ENCODE results near the gene MAGEA2.
"Not testable (repeated sequence)": the region's sequence is repeated elsewhere in the genome, so short reads cannot be mapped to it uniquely, and the experiment has no call there.

MAGEA2 gene

DNA sequence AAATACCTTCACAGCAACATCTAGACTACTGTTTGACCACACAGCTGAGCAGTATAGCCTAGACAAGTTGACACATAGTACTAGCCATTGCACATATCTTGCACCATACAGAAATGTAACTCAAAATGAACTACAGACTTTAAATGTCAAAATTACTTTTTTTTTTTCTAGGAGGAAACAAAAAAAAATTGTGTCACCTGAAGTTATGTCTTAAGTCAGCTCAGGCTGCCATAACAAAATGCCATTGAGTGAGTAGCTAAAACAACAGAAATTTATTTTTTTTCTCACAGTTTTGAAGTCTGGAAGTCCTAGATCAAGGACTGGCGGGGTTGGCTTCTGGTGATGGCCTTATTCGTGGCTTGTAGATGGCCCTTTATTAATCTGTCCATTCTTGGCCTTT, 44.5 kb downstream of the MAGEA2 start, which contains the start of gene CSAG2:
Gene CSAG2 (minus strand): TSS at position 101 of the 400 bp plus-strand sequence. CDS start 161 bp downstream, outside the sequence.
- DNase-seq, result not testable (repeated sequence)

DNA sequence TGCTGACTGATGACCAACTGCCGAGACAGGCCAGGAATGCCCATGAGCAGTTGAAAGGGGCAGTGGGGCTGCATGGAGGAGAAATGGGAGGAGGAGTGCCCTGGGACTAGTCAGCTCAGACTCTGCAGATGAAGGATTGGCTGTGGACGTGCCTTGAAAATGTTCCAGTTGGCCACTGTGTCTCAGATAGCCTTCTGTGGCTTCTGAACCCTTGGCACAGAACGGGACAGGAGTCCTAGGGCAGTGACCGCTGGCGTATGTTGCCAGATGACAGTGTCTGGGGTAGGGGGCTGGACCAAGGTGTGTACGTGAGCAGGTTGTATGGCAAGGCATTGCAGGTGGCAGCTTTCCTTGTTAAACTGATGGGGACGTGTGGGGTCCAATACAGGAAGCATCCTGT, 47.1 kb downstream of the MAGEA2 start:
- not testable (repeated sequence) for DNase-seq

DNA sequence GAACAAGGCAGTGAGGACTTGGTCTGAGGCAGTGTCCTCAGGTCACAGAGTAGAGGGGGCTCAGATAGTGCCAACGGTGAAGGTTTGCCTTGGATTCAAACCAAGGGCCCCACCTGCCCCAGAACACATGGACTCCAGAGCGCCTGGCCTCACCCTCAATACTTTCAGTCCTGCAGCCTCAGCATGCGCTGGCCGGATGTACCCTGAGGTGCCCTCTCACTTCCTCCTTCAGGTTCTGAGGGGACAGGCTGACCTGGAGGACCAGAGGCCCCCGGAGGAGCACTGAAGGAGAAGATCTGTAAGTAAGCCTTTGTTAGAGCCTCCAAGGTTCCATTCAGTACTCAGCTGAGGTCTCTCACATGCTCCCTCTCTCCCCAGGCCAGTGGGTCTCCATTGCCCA, 53.3 kb downstream of the MAGEA2 start:
- not testable (repeated sequence) for DNase-seq

Measured in amygdala (tissue), 56 donors.